ENCODE measurements around the gene BBX.
A peak's percentile ranks its signal among the peaks of the same experiment; 100 is the strongest.

The BBX gene

DNA sequence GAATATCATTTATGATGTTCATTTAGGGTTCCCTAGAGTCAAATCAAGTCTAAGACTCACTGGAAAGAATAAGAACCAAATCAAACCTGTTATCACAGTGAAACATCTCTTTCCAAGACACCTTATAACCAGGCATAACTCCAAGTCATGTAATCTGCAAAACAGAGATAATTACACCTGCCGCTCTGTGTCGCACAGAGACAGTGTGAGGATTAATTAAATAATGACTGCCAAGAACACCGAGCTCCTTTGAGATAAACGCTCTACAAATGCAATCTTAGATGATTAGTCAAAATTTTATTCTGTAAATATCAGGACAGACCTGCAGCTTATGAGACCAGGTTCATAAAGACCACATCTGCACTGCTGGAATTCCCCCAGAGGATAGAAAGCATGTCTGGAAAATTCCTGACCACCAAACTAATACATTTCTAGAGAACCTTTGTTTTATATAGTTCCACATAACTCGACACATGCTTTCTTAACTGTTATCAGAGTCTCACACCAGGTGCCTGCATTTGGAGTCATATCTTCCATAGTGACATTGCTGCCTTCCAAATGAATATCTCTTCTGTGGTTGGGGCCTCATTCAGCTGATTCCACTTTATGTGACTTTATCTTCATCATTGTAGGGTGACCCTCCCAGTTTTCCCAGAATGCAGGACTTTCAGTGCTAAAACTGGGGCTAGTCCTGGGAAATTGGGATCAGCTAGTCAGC lies 315.3 kb downstream of the BBX start:
- DNase-seq (ENCODE audit: low read depth in 3 of 3): no peak

- no peak for DNase-seq (ENCODE audit: low read depth in 3 of 3)
These were observed 319.1 kb downstream of the BBX start for GRCh38 chr3:107841831-107842230.

GRCh38 chr3:107842940-107843339 lies 320.2 kb downstream of the BBX start:
- DNase-seq (ENCODE audit: low read depth in 3 of 3): no peak

DNA sequence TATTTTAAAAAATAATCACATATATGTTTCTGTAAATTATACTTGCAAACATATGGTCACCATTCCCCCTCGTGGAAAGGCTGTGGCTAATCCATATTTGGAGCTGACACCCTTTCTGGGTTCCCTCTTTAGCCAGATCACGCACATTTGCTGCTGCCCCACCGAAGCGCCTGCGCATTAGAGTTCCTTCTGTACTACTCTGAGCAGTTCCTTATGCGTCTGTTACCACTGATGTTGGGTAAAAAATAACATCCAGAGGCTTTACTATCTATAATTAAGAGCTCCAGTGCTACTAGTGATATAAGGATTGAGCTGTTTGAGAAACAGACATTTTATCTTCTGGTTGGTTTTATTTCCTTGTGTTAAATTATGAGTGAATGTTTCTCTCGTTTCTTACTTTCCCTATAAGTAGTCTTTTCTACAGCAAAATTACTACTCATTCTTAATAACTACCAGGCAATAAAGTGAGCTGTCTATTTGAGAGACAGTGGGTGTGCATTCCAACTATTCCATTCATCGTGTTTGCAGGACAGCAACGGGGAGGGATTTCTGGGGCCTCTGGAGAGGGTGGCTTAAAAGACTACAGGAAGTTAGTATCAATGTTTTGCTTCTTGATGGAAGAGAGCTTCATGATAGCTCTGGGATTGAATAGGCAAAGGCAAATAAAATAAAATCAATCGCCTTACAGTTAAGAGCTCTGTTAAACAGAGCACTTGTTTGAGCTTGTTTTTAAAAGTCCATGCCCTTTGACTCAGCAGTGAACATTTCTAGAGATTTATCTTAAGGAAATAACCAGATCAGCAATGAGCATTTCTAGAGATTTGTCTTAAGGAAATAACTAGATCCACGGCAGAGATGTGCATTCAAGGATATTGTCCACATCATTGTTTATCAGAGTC lies 322.9 kb downstream of the BBX start:
- DNase-seq (ENCODE audit: low read depth in 3 of 3): no peak

GRCh38 chr3:107846279-107846852 lies 323.6 kb downstream of the BBX start:
- peak; percentile 3 to 13 (median 4) for DNase-seq (ENCODE audit: low read depth in 3 of 3)

- no peak for DNase-seq (ENCODE audit: low read depth in 3 of 3)
These were observed 325.0 kb downstream of the BBX start for GRCh38 chr3:107847791-107848190.

DNA sequence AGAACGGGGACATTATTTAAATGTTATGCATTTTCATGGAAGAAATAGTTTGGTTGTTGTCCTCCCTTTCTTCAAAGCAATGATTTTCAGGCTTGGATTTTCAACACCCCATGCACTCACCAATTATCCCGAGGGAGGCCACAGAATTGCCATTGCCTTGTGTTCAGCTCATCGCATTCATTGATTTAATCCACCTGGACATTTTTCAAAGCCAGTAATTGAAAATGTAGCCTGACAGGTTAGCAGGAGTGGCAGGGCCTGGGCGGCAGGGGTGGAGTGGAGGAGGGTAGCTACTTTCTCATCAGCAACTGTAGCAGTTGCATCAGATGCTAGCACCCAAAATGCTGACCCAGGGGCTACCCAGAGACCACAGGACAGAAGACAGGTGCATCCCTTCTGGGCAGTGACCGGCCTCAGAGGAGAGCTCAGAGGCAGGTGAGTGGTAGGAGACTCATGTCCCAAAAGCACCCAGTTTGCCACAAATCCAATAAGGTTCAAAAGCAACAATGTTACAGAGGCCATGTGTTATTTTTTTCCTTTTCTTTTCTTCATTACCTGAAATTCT lies 325.7 kb downstream of the BBX start:
- DNase-seq (ENCODE audit: low read depth in 3 of 3): no peak

DNA sequence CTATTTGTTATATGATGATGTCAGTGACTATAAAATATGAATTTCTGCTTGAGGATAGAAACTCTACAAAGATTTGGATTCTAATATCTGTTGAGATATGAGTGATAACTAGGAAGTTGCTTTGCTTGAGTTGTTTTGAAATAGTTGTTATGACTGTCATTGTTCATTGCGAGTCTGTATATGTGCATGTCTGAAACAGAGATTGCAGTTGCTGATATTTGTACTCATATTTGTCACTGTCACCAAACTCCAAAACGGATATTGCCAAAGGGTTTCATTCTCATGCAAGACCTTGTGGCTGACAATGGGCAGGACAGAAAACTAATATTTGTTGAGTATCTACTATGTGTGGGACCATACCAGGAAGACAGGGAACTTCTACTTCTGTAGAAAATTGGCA lies 327.9 kb downstream of the BBX start:
- DNase-seq (ENCODE audit: low read depth in 3 of 3): no peak

GRCh38 chr3:107853821-107854220 lies 331.1 kb downstream of the BBX start:
- no peak for DNase-seq (ENCODE audit: low read depth in 3 of 3)

DNA sequence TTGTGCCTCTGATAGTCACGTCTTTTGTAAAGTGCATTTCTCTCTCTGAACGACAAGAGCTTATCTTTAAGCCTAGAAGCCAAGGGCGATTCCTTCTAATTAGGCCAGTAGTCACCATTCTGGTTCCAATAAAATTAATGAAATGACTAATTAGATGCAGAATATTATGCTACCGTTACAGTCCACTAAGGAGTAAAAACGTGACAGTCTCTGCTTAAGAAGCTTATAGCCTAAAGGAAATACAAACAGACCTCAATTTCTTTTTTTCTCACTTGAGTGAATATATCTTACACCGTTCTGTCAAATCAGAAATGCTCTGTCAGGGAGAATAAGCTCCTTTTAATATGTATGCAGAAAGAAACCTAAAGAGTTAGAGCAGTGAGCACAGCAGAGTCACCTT lies 332.0 kb downstream of the BBX start:
- no peak for DNase-seq (ENCODE audit: low read depth in 3 of 3)

DNA sequence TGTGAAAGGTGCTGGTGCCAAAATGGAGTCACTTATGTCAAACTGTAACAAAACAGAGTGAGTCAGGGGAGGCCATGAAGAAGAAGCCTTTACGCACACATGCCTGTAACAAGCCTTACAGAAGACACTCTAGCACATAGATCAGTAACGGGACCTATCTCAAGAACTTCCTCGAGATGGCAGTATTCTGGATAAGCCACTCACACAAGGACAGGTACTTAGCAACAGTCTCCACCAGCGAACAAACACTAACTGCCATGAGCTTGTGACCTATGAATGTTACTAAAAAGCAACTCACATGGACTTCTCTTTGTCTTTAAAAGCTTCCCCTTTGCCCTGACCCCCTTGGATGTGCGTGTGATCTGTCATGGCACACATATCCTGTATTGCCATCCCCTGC lies 332.9 kb downstream of the BBX start:
- DNase-seq (ENCODE audit: low read depth in 3 of 3): no peak

GRCh38 chr3:107857854-107858253 lies 335.1 kb downstream of the BBX start:
- no peak for DNase-seq (ENCODE audit: low read depth in 3 of 3)

- DNase-seq (ENCODE audit: low read depth in 3 of 3): no peak
These were observed 336.1 kb downstream of the BBX start for GRCh38 chr3:107858876-107859275.

Data from stimulated activated CD4-positive, alpha-beta T cell treated with anti-CD3 and anti-CD28 coated beads, TNF-alpha, amount 100 ng/mL, for 48 hours (primary cell).